ENCODE measurements around the gene IGF1. TPM values are rescaled to one million over a fixed set of nuclear protein-coding genes. Genes with fewer than 3 reads are reported as not detected.
"Not testable (repeated sequence)": the region's sequence is repeated elsewhere in the genome, so short reads cannot be mapped to it uniquely, and the experiment has no call there.

The IGF1 gene
- total RNA-seq, 2 donors from 2014 or later, result 15.8 to 44.8 TPM

- WGBS, 2 donors, result 52 to 74% methylated on average over 2 of the region's 2 CpGs
- Histone ChIP-seq H3K27ac (no peak overlapping the region), H3K27me3 (no peaks in the 10 kb centered on the region), H3K4me1 (no peaks in the 10 kb centered on the region), H3K4me3 (no peak overlapping the region), H3K36me3 (replicated peaks in 1 of 2; ENCODE audit: insufficient read depth in 1 of 2, low read depth in 2 of 2) (no peaks in the 10 kb centered on the region), H3K9me3 (no peaks in the 10 kb centered on the region)
- DNase-seq (no peak), ATAC-seq (no peak)
- intact Hi-C loops (cut with DNase I), result no loop called here
- TF ChIP-seq CTCF (IDR thresholded peaks at IDR 0.05) (no peak), POLR2A (IDR thresholded peaks at IDR 0.05) (no peak)
Observed at GRCh38 chr12:102369876-102370275, 110.5 kb downstream of the IGF1 start.

- no peaks in the 10 kb centered on the region for H3K4me1 ChIP-seq
- intact Hi-C loops (cut with DNase I), result no loop called here
- ATAC-seq (no peak), DNase-seq (no peak)
- no peak overlapping the region for H3K4me3 ChIP-seq
- no peak overlapping the region for H3K27ac ChIP-seq
- H3K36me3 ChIP-seq (replicated peaks in 1 of 2; ENCODE audit: insufficient read depth in 1 of 2, low read depth in 2 of 2), result no peaks in the 10 kb centered on the region
- H3K9me3 ChIP-seq, result no peaks in the 10 kb centered on the region
- no peaks in the 10 kb centered on the region for H3K27me3 ChIP-seq
- TF ChIP-seq POLR2A (IDR thresholded peaks at IDR 0.05) (no peak), CTCF (IDR thresholded peaks at IDR 0.05) (no peak)
Observed at GRCh38 chr12:102365365-102365764, 115.0 kb downstream of the IGF1 start.

GRCh38 chr12:102364709-102365108, 115.7 kb downstream of the IGF1 start:
- intact Hi-C loops (cut with DNase I), result no loop called here
- Histone ChIP-seq H3K4me3 (no peak overlapping the region), H3K36me3 (replicated peaks in 1 of 2; ENCODE audit: insufficient read depth in 1 of 2, low read depth in 2 of 2) (no peaks in the 10 kb centered on the region), H3K4me1 (no peaks in the 10 kb centered on the region), H3K27ac (no peak overlapping the region), H3K27me3 (no peaks in the 10 kb centered on the region), H3K9me3 (no peaks in the 10 kb centered on the region)
- ATAC-seq (no peak), DNase-seq (no peak)
- 90 to 94% methylated on average over 1 of the region's 1 CpG for WGBS, 2 donors
- TF ChIP-seq CTCF (IDR thresholded peaks at IDR 0.05), result no peak
- no peak for TF ChIP-seq POLR2A (IDR thresholded peaks at IDR 0.05)

- intact Hi-C loops (cut with DNase I), result no loop called here
- Histone ChIP-seq H3K4me3 (no peak overlapping the region), H3K27ac (no peak overlapping the region), H3K36me3 (replicated peaks in 1 of 2; ENCODE audit: insufficient read depth in 1 of 2, low read depth in 2 of 2) (no peaks in the 10 kb centered on the region), H3K9me3 (peaks cover 0 to 8% (median 0%) of the 10 kb centered on the region in 3 donors), H3K27me3 (no peaks in the 10 kb centered on the region), H3K4me1 (no peaks in the 10 kb centered on the region)
- TF ChIP-seq CTCF (IDR thresholded peaks at IDR 0.05) (no peak), POLR2A (IDR thresholded peaks at IDR 0.05) (no peak)
- 77 to 84% methylated on average over 2 of the region's 2 CpGs for WGBS, 2 donors
- ATAC-seq (no peak), DNase-seq (no peak)
Observed at GRCh38 chr12:102356690-102357089, 123.7 kb downstream of the IGF1 start.

- H3K4me1 ChIP-seq; ATAC-seq; H3K4me3 ChIP-seq; DNase-seq; H3K9me3 ChIP-seq; H3K27ac ChIP-seq; intact Hi-C loops (cut with DNase I); H3K27me3 ChIP-seq; H3K36me3 ChIP-seq (replicated peaks in 1 of 2; ENCODE audit: insufficient read depth in 1 of 2, low read depth in 2 of 2): not testable (repeated sequence)
- WGBS, 2 donors, result 86 to 100% methylated on average over 1 of the region's 1 CpG
Observed at GRCh38 chr12:102354281-102354680, 126.1 kb downstream of the IGF1 start.
